Fibroblast of lung (primary cell): ENCODE results near the gene MICAL3.
"Not testable (repeated sequence)": the region's sequence is repeated elsewhere in the genome, so short reads cannot be mapped to it uniquely, and the experiment has no call there.

ENCODE experiments used
- EZH2 ChIP-seq: IDR thresholded peaks from 2 replicates; pipeline ENCODE4 v1.5.1; 2012; ENCODE audit warnings: low read length, control low read depth, mild to moderate bottlenecking; ENCODE audit errors: missing control alignments
- TF ChIP-seq, protein P1 (sequence below), 2 donors: IDR thresholded peaks in 1 of 2; conservative IDR thresholded peaks in 1 of 2; 1 replicate in 1 of 2; 2 replicates in 1 of 2; pipeline ENCODE4 v1.5.1; 2011 to 2012; ENCODE audit warnings: low read length in 2 of 2, control low read depth in 1 of 2, inconsistent platforms in 1 of 2, low read depth in 1 of 2, mild to moderate bottlenecking in 1 of 2

DNA sequence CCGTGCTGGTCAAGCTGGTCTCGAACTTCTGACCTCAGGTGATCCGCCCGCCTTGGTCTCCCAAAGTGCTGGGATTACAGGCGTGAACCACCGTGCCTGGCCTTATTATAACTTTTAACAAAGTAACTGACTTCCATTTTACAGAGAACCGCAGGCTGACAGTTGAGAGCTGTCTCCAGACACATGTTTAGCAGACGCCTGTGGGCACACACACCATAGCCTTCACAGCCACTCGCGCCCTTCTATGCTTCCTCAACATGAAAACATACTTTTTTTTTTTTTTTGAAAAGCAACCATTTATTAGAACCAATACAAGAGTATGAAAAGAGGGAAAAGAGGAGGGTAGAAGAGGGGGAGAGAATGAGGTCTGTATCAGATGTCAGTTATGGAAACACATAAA is 260.9 kb downstream of the MICAL3 start:
- TF ChIP-seq, protein P1, sequence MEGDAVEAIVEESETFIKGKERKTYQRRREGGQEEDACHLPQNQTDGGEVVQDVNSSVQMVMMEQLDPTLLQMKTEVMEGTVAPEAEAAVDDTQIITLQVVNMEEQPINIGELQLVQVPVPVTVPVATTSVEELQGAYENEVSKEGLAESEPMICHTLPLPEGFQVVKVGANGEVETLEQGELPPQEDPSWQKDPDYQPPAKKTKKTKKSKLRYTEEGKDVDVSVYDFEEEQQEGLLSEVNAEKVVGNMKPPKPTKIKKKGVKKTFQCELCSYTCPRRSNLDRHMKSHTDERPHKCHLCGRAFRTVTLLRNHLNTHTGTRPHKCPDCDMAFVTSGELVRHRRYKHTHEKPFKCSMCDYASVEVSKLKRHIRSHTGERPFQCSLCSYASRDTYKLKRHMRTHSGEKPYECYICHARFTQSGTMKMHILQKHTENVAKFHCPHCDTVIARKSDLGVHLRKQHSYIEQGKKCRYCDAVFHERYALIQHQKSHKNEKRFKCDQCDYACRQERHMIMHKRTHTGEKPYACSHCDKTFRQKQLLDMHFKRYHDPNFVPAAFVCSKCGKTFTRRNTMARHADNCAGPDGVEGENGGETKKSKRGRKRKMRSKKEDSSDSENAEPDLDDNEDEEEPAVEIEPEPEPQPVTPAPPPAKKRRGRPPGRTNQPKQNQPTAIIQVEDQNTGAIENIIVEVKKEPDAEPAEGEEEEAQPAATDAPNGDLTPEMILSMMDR (conservative IDR thresholded peaks at IDR 0.05 in 1 of 2, IDR thresholded peaks at IDR 0.05 in 1 of 2; ENCODE audit: low read depth in 1 of 2, low read length in 2 of 2) = not testable (repeated sequence)
- not testable (repeated sequence) for TF ChIP-seq EZH2
